ENCODE data around the gene RAB5B.

GRCh38 chr12:55937981-55938380 lies 35.9 kb upstream of the RAB5B start:
- TF ChIP-seq CTCF (conservative IDR thresholded peaks at IDR 0.05; ENCODE audit: low read depth, low read length), result no peak
- no peak for TF ChIP-seq EZH2 (IDR thresholded peaks at IDR 0.05; ENCODE audit: borderline replicate concordance, low read depth, low read length, poor library complexity, severe bottlenecking)

All from A673 (cell line).